ENCODE data around the gene HNRNPL.

DNA sequence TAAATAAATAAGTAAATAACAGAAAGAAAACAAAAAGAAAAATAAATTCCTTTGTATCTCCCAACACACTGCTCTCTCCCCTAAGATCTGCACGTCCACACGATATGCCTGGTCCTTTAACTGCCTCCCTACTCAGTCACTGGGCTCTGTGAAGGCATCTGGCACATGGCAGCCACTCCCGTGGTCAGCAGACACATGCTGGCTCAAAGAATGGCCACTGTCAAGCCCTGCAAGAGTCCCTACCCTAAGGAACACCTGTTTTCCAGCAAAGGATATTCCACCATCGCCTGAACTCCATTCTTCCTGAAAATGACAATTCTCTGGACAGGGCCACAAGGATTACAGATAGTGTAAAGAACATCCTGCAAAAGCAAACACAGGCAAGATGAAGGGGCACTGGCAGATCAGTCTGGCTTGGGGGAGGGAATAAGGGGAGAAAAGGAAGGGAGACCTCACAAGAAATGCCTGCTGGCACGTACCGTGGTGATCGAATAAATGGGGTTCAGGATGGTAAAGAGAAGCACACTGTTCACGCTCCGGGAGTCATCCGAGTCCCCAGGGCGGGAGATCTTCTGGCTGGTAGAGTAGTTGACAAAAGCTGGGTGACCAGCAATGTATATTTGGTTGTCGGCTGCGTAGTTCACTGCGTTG lies 4.3 kb downstream of the HNRNPL start:
- TF ChIP-seq, protein P1, sequence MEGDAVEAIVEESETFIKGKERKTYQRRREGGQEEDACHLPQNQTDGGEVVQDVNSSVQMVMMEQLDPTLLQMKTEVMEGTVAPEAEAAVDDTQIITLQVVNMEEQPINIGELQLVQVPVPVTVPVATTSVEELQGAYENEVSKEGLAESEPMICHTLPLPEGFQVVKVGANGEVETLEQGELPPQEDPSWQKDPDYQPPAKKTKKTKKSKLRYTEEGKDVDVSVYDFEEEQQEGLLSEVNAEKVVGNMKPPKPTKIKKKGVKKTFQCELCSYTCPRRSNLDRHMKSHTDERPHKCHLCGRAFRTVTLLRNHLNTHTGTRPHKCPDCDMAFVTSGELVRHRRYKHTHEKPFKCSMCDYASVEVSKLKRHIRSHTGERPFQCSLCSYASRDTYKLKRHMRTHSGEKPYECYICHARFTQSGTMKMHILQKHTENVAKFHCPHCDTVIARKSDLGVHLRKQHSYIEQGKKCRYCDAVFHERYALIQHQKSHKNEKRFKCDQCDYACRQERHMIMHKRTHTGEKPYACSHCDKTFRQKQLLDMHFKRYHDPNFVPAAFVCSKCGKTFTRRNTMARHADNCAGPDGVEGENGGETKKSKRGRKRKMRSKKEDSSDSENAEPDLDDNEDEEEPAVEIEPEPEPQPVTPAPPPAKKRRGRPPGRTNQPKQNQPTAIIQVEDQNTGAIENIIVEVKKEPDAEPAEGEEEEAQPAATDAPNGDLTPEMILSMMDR (IDR thresholded peaks at IDR 0.05), result no peak
- TF ChIP-seq POLR2AphosphoS5 (IDR thresholded peaks at IDR 0.05), result no peak
